Raji (cell line): ENCODE results near the gene LRCH1.

ENCODE experiments used
- POLR2A ChIP-seq: IDR thresholded peaks from 2 replicates; pipeline ENCODE4 v1.6.1; 2011; ENCODE audit warnings: low read depth, low read length, control low read depth; ENCODE audit not compliant: insufficient read depth

The LRCH1 gene

DNA sequence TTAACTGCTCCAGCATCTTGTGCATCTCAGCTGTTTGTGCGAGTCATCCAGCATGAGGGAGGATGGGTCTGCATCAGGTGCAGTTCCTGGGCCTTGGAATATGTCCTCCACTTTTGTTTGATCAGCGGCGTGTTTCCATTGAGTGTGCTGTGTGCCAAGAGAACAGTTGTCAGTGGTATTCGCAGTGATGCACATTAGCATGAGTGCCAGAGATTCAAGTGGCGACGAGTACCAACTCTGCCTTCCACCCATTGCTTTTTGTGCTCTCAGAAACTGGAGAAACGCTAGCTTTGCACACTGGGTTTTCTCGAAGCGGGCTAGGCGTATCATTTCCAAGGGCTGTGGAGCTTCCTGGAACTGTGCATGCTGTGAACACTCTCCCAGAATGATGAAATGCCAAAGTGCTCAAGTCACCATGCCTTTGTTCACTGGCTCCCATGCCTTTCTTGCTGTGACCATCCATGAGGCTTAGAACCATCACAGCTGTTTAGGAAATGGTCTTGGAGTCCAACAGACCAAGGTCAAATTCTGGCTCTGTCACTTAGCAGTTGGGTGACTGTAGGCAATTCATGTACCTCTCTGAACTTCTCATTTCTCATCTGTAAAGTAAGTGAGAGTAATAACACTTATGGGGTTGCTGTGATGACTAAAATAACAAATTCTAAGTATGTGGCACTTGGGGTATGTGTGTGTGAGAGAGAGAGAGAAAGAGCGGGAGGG is 18.4 kb downstream of the LRCH1 start:
- no peak for TF ChIP-seq POLR2A

GRCh38 chr13:46571909-46572595 is 19.1 kb downstream of the LRCH1 start:
- TF ChIP-seq POLR2A, result no peak

DNA sequence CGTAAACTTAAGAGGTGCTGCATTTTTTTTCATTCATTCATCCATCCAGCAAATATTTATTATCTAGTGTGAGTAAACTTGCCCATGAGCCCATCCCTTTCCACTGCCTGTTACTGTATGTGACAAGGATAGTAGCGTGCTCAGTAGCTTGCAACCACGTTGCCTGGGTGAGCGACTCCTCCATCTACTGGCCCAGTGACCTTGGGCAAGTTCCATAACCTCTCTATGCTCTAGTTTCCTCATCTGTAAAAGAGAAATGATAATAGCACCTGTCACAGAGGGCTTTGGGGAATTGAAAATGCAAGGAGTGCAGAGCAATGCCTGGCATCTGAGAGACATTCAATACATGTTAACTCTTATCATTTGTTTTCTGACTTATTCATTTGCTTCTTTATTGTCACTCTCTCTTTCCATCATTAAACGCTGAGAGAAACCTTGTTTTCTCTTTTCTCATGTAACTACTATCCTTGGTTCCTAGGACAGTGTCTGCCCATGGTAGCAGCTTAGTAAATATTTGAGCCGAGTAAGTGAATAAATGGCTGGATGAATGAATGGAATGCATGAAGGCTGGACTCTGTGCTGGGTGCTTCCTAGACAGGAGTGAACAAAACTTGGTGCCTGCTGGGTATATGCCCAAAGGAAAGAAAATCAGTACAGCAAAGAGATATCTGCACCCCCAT is 19.9 kb downstream of the LRCH1 start:
- TF ChIP-seq POLR2A, result no peak

DNA sequence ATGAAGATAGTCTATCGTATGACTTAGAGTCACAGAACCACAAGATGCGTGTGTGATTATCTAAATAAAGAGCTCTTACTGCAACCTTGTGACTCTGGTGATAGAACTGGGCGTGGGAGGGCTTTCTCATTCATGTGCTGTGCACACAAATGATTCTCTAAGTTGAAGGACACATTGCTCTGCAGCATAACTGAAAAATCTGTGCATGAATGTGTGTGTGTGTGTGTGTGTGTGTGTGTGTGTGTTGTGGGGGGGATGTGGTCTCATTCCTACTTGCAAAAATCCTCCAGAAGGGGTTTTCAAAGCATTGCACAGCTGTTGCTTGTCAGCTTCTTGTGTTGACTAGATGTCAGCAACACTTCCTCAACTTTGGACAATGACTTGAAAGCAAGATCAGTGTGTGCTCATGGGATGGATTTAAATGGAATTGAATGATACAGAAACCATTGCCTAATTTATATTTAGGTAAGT is 22.4 kb downstream of the LRCH1 start:
- no peak for TF ChIP-seq POLR2A

DNA sequence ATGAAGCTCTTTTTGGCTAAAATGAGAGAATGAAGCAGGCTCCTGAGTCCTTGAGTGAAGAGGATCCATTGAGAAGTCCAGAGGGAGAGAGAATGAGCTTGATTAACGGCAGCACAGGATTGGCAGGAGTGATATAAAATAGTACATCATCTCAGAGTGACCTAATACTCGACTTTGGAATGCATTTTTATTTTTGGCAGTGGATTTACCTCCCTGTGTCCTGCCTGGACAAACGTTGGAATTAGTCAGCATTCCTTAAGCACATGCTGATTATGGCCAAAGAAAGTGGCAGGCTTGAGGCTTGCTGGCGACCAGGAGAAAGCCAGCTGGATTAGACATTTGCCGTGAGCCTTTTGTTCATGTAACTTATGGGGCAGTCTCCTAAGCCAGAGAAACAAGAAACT is 22.9 kb downstream of the LRCH1 start:
- TF ChIP-seq POLR2A, result no peak

GRCh38 chr13:46576762-46577161 is 23.8 kb downstream of the LRCH1 start:
- no peak for TF ChIP-seq POLR2A

- no peak for TF ChIP-seq POLR2A
Measured at GRCh38 chr13:46577696-46578589, 25.0 kb downstream of the LRCH1 start.

DNA sequence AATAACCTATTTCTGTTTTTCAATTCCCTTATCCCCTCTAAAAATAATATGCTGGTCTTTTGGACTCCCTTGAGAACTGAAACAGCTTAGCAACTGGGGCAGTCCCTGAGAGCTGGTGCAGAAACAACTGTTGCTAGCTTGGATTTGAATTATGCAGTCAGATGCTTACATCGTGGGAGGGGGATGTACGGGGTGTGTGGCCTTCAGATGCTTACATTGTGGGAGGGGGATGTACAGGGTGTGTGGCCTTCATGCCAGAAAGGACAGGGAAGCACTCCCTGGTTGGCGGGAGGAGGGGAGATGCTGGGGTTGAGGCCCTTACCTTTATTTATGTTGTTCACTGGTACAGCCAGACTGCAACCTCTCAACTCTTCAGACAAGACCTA is 25.6 kb downstream of the LRCH1 start:
- no peak for TF ChIP-seq POLR2A

- no peak for TF ChIP-seq POLR2A
Measured at GRCh38 chr13:46580362-46580839, 27.4 kb downstream of the LRCH1 start.

GRCh38 chr13:46582190-46582589 is 29.2 kb downstream of the LRCH1 start:
- no peak for TF ChIP-seq POLR2A

GRCh38 chr13:46586751-46587514 is 34.0 kb downstream of the LRCH1 start:
- TF ChIP-seq POLR2A, result no peak

DNA sequence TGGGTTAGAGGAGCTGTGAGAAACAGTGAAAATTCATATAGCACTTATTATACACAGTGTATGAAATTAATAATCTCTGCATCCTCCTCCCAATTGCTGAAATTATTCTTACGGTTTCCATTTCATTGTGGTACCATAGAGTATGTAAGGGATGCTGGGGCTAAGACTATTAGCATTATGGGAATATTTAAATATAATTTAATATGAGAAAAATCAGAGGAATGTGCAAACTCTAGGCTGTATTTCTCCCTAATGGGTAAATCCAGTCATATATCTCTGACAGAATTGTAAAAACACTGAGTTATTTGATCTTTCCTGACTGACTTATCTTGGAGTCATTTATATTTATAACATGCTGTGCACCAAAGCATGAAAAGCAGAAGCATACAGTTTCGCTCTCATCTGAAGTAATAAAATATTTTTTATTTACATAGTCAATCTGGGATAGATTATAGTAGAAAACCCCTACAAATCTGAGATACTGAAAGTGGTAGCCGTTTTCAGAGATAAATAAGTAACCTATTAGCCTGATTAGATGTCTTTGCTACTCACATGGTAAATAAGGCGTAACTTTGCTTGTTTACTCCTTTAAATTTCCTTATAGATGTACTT is 34.9 kb downstream of the LRCH1 start:
- TF ChIP-seq POLR2A, result no peak

- no peak for TF ChIP-seq POLR2A
Measured at GRCh38 chr13:46592385-46592784, 39.4 kb downstream of the LRCH1 start.

- TF ChIP-seq POLR2A, result no peak
Measured at GRCh38 chr13:46593398-46593797, 40.4 kb downstream of the LRCH1 start.

DNA sequence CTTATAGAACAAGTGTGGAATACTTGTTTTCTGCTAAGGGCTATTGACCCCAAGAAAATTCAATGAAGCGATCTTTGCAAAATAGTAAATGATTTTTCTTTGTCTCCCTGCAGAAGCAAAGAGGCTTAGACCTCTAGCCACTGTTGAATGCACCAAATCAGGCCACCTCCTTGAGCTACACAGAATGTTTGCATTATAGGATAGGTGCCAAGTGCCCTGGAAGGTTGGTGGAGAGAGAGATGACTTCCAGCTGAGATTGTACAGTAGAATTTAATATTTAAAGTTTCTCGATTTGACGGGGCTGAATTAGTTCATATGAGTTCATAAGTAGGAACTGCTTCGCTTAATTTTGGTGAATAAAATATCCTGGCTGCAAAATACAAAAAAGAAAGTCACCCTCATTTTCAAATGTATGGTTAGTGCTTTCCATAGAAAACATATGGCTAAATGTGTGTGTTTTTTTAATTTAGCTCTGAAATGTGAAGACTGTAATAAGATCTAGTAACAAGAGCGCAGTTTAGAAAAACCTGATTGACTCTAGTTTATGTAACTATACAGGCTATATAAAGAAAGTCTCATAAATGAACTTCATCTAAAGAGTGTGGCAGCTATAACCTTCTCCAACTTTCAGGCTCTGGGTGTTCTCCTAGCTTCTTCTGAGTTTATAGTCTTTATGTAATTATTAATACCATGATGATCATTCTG is 41.6 kb downstream of the LRCH1 start:
- TF ChIP-seq POLR2A, result no peak
